HPDE6-E6E7 (cell line): Measurements from ENCODE around the gene GLG1.
"Not testable (repeated sequence)": the region's sequence is repeated elsewhere in the genome, so short reads cannot be mapped to it uniquely, and the experiment has no call there.

Experiments used
- DNase-seq: peaks from one replicate; pipeline ENCODE4 v3.0.0; 2011; ENCODE audit warnings: missing footprints; ENCODE audit errors: extremely low spot score

GLG1 gene

DNA sequence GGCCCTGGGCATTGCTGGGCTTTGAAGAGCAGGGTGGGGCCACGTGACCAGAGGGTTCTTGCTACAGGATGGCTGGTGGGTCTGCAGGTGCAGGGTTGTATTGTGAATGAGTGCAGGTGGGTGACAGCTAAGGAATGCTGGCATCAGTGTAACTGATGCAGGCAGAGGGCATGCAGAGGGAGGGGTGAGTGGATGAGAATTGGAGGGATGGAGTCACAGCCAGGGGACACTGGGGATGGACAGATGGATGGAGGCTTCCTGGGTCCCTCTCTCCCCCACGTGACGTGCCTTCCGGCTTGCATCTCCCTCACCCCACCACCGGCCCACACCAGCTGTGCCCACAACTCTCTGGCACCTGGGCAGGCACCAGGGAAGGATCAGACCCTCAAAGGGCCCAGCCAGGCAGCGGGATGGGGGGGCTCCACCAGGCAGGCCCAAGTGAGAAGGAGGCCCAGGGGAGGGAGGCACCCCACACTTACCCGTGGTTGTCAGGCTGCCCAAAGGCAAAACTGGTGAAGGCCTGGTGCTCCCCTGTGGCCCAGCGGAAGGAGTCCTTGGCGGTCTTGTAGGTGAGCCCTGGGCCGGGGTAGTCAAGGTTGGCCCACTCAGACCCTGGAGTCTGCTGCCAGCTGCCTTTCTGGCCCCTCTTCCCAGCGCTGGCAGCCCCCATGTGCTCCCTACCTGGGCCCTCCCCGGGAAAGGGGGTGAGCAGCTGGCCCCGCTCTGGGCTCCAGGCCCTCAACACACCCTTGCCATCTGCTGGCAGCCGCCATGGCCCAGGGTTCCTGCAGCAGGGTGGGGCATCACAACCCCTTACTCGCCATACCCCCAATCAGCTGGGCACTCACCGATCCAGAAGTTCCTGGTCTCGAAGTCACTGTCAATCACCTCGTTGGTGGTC is 196.6 kb downstream of the GLG1 start:
- not testable (repeated sequence) for DNase-seq

DNA sequence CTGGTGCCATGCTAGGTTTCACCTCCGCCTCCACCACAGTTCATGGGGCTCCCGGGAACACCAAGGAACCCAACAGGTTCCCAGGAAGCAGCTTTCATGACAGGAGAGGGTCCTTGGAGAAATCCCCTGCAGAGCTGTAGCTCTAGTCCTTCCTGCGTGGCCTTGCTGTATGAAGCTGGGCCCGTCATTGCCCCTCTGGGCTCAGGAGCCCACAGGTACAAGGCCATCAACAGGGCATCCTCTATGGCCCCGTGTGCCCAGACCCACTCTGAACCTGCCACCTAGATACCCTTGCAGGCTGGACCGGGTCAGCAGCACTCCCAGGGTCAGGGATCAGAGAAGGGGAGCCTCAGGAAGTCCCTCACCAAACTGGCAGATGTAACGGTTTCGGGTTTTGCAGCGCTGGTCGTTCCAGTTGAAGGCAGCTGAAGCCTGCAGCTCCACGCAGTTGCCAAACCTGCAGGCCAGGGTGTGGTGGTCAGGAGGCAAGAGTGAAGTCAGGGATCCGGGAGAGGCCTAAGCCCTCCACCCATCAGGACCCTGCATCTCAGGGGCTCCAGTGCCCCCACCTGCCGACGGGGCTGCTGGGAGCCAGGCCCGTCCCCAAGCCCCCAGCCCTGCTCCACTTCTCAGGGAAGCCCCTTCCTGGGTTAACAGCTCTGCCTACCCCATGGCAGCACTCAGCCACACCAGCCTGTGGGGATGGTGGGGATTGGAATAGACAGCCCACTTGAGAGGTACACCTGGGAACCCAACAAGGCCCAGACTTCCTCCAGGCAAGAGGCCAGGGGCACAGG is 197.5 kb downstream of the GLG1 start:
- not testable (repeated sequence) for DNase-seq

DNA sequence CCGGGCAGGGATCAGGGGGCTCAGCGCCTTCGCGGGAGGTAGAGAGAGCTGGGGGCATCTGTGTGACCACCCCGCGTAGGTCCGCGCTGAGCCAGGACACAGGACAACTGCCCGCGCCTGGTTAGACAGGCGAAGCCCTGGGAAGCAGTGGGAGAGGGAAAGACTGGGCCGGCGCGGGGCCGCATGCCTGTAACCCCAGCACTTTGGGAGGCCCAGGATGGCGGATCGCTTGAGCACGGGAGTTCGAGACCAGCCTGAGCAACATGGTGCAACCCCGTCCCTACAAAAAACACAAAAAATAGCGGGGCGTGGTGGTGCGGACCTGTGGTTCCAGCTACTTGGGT is 199.6 kb downstream of the GLG1 start:
- not testable (repeated sequence) for DNase-seq

DNA sequence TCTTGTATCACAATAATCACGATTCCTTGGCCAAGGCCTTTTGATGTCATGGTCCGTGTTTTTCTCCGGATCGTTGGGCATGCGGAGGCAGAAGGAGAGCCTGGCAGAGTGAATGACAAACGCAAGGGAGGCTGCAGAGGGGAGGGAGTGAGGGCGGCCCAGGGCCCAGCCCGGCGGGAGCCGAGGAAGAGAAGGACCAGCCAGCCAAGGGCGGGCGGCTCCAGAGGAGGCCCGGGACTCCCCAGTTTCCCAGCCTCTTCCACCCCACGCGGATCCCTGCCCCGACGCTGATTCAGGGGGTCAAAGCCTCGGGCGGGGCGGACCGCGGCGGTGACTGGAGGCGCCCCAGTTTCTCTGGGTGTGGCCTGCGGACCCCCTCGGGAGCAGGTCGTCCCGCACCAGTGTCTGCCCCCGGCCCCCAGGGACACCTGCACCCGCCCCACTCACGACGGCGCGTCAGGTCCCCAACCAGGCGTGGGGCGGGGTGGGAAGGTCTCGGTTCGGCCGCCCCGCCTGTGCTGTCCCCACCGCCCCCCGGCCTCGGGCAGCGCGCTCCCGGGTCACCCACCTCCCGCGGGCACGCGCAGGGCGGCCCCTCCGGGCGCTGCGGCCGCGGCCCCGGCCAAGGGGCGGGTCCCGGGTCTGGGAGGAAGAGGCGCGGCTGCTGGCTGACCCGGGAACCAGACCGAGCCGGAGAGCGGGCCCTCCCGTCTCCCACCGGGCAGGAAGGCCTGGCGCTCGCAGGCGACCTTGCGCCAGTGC is 200.1 kb downstream of the GLG1 start:
- not testable (repeated sequence) for DNase-seq

DNA sequence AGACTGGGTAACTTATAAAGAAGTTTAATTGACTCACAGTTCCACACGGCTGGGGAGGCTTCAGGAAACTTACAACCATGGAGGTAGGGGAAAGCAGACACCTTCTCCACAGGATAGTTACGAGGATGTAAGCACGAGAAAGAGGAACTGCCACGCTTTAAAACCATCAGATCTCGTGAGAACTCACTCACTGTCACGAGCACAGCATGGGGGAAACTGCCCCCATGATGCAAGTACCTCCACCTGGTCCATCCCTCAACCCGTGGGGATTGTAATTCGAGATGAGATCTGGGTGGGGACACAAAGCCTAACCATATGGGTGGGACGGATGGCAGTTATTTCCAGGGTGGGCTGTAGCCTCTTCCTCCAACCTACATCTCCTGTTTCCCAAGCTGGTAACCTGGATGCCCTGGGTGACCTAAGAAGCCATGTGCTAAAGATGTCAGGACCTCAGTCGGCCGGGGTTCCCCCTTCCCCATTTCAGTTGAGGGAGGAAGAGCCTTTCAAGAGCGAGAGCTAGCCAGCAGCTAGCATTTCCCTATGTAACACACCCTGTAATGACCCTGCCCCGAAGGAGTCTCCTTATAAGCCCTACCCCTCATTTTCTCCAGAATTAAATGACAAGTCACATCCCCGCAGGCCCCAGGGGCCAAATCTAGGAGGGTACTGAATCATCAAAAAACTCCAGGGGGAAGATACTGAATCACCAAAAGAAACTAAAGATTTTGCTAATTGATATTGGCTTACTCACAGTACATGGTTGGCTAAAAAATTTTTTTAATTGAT is 202.6 kb downstream of the GLG1 start:
- DNase-seq, result not testable (repeated sequence)

DNA sequence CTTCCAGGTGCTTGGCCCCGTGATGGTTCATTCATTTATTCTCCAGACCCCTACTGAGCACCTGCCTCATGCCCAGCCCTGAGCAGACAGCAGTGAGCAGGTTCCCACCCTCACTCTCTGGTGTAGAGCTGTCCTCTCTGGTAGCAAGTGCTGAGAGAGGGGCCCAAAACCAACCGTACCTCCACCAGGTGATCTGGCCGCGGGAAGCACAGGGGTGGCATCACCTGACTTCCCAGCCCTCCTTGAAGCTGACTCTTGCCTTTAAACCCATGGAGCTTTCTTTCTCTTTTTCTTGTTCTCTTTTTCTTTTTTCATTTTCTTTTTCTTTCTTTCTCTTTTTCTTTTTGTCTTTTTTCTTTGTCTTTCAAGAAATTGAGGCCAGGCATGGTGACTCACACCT is 206.7 kb downstream of the GLG1 start:
- DNase-seq, result not testable (repeated sequence)

DNA sequence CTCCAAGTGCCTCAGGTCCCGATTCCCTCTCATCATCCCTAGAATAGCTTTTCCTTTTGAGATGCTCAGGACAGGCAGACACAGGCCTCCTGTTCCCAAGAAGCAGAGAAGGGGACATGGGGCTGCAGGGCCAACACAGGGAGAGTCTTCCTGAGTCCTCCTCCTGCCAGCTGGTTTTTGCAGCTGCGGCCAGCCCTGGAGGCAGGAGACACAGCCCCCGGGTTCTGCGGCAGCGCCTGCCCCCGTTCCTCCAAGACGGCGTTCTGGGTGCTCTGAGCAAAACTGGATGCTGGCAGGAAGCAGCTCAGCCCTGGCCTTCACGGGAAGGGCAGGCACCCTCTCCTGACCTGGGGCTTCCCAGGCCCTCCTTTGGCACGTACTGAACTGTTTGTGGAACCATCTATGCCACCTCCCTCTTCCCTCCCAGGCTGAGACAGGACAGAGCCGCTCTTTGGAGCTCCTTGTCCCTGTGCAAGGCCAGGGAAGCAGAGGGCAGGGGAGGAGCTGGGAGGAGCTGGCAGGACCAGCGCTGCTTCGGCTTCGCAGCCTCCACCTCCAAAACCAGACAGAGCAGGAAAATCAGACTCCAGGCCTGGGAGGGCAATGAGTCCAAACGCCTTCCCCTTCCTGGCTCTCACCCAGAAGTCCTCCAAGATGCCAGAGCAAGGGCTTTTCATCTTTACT is 208.6 kb downstream of the GLG1 start:
- DNase-seq, result not testable (repeated sequence)
